Measurements from ENCODE around the gene GALNT3.

DNA sequence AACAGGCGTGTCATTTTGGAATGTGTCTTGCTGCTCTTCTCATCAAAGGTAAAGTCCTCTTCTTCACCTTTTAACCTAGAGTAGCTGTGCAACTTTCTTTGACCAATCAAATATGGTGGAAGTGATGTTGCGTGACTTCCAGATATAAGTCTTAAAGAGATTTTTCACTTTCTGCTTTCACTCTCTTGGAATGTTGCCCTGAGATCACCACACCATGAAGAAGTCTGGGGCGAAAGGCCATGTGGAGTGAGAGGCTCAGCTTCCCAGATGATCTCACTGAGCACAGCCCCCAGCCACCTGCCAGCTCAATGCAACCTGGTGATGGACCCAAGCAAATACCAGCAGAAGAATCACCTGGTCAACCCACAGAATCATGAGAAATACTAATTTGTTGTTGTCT lies 7.1 kb upstream of the GALNT3 start:
- TF ChIP-seq POLR2AphosphoS5 (IDR thresholded peaks at IDR 0.05; ENCODE audit: low read depth, low read length), result no peak
- no peak for TF ChIP-seq TAF1 (IDR thresholded peaks at IDR 0.05; ENCODE audit: borderline replicate concordance, insufficient read depth, low read length)
- TF ChIP-seq, protein P1, sequence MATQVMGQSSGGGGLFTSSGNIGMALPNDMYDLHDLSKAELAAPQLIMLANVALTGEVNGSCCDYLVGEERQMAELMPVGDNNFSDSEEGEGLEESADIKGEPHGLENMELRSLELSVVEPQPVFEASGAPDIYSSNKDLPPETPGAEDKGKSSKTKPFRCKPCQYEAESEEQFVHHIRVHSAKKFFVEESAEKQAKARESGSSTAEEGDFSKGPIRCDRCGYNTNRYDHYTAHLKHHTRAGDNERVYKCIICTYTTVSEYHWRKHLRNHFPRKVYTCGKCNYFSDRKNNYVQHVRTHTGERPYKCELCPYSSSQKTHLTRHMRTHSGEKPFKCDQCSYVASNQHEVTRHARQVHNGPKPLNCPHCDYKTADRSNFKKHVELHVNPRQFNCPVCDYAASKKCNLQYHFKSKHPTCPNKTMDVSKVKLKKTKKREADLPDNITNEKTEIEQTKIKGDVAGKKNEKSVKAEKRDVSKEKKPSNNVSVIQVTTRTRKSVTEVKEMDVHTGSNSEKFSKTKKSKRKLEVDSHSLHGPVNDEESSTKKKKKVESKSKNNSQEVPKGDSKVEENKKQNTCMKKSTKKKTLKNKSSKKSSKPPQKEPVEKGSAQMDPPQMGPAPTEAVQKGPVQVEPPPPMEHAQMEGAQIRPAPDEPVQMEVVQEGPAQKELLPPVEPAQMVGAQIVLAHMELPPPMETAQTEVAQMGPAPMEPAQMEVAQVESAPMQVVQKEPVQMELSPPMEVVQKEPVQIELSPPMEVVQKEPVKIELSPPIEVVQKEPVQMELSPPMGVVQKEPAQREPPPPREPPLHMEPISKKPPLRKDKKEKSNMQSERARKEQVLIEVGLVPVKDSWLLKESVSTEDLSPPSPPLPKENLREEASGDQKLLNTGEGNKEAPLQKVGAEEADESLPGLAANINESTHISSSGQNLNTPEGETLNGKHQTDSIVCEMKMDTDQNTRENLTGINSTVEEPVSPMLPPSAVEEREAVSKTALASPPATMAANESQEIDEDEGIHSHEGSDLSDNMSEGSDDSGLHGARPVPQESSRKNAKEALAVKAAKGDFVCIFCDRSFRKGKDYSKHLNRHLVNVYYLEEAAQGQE (IDR thresholded peaks at IDR 0.05; ENCODE audit: insufficient read depth in 1 of 2, low read depth in 2 of 2, low read length in 2 of 2), result no peak
- TF ChIP-seq SIN3A (IDR thresholded peaks at IDR 0.05; ENCODE audit: borderline replicate concordance, insufficient read depth, low read length), result no peak

Data from PFSK-1 (cell line).